ENCODE data around the gene RNASEH2B. TPM values are rescaled to one million over a fixed set of nuclear protein-coding genes. Genes with fewer than 3 reads are reported as not detected.

The RNASEH2B gene
- total and polyA plus RNA-seq, 12 donors, result 23.5 to 77.1 (median 33.0) TPM

- Histone ChIP-seq H3K4me1 (replicated peaks in 1 of 2) (no peaks in the 10 kb centered on the region), H3K36me3 (replicated peaks in 1 of 2) (no peaks in the 10 kb centered on the region), H3K27ac (no peak overlapping the region), H3K9me3 (replicated peaks in 1 of 3) (no peaks in the 10 kb centered on the region), H3K4me3 (no peak overlapping the region), H3K27me3 (no peaks in the 10 kb centered on the region)
- intact Hi-C loops (cut with DNase I), result no loop called here
- no peak for DNase-seq
- no peak for TF ChIP-seq POLR2A (IDR thresholded peaks at IDR 0.05)
- TF ChIP-seq, protein P1, sequence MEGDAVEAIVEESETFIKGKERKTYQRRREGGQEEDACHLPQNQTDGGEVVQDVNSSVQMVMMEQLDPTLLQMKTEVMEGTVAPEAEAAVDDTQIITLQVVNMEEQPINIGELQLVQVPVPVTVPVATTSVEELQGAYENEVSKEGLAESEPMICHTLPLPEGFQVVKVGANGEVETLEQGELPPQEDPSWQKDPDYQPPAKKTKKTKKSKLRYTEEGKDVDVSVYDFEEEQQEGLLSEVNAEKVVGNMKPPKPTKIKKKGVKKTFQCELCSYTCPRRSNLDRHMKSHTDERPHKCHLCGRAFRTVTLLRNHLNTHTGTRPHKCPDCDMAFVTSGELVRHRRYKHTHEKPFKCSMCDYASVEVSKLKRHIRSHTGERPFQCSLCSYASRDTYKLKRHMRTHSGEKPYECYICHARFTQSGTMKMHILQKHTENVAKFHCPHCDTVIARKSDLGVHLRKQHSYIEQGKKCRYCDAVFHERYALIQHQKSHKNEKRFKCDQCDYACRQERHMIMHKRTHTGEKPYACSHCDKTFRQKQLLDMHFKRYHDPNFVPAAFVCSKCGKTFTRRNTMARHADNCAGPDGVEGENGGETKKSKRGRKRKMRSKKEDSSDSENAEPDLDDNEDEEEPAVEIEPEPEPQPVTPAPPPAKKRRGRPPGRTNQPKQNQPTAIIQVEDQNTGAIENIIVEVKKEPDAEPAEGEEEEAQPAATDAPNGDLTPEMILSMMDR (IDR thresholded peaks at IDR 0.05), result no peak
- WGBS, 4 donors, result 77 to 94% (median 83%) methylated on average over 3 of the region's 3 CpGs
Observed at GRCh38 chr13:50974268-50974667, 64.7 kb downstream of the RNASEH2B start.

GRCh38 chr13:50979187-50979586 lies 69.6 kb downstream of the RNASEH2B start:
- no peak for DNase-seq
- Histone ChIP-seq H3K27ac (no peak overlapping the region), H3K4me1 (replicated peaks in 1 of 2) (no peaks in the 10 kb centered on the region), H3K36me3 (replicated peaks in 1 of 2) (no peaks in the 10 kb centered on the region), H3K9me3 (replicated peaks in 1 of 3) (no peaks in the 10 kb centered on the region), H3K27me3 (no peaks in the 10 kb centered on the region), H3K4me3 (no peak overlapping the region)
- TF ChIP-seq POLR2A (IDR thresholded peaks at IDR 0.05), result no peak
- TF ChIP-seq, protein P1 (IDR thresholded peaks at IDR 0.05), result no peak
- intact Hi-C loops (cut with DNase I), result no loop called here

DNA sequence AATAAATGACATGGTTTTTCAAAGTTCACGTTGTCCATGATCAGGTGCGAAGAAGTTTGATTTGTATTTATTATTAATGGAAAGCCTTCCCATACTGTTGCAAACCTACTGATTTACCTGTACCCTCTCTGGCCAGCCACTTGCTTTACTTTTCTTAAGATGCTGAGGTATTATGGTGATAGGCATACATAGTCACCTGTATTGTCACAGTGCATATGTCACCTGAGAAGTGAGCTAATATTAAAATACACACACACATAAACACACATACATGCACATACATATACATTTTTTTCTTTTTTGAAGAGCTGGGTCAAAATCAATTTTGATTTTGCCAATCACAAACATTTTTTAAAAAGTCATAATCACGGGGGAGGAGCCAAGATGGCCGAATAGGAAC lies 72.1 kb downstream of the RNASEH2B start:
- no peaks in the 10 kb centered on the region for H3K9me3 ChIP-seq (replicated peaks in 1 of 3)
- H3K36me3 ChIP-seq (replicated peaks in 1 of 2), result no peaks in the 10 kb centered on the region
- TF ChIP-seq, protein P1 (IDR thresholded peaks at IDR 0.05), result no peak
- no peak for TF ChIP-seq POLR2A (IDR thresholded peaks at IDR 0.05)
- H3K4me1 ChIP-seq (replicated peaks in 1 of 2), result no peaks in the 10 kb centered on the region
- 81 to 96% (median 92%) methylated on average over 4 of the region's 4 CpGs for WGBS, 4 donors
- no peak for DNase-seq
- H3K4me3 ChIP-seq, result no peak overlapping the region
- no peaks in the 10 kb centered on the region for H3K27me3 ChIP-seq
- intact Hi-C loops (cut with DNase I), result no loop called here
- no peak overlapping the region for H3K27ac ChIP-seq

DNA sequence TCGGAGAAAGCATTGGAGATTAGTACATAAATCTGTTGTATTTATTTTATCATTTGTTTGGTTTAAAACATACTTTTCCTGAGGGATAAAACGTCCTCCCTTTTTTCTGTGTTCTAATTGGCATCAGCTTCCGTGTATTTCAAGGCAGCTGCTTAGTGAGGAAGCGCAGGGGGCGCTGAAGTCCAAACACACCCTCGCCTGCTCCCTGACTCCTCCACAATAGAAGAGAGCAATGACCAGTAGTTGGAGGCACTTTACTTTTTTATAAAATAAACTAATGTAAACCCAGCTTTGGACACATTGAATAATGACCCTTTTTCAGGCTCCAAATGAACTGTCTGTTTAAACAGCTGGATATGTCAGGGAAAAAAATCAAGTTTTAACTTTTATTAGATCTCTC lies 79.9 kb downstream of the RNASEH2B start:
- TF ChIP-seq, protein P1 (IDR thresholded peaks at IDR 0.05), result peak in 1 of 6 experiments; percentile 11
- no peak for TF ChIP-seq POLR2A (IDR thresholded peaks at IDR 0.05)
- H3K27me3 ChIP-seq, result no peaks in the 10 kb centered on the region
- intact Hi-C loops (cut with DNase I), result no loop called here
- no peak for DNase-seq
- peaks cover 0 to 4% of the 10 kb centered on the region in 2 donors for H3K4me1 ChIP-seq (replicated peaks in 1 of 2)
- no peak overlapping the region for H3K27ac ChIP-seq
- no peaks in the 10 kb centered on the region for H3K36me3 ChIP-seq (replicated peaks in 1 of 2)
- H3K4me3 ChIP-seq, result no peak overlapping the region
- WGBS, 4 donors, result 44 to 55% (median 45%) methylated on average over 6 of the region's 6 CpGs
- H3K9me3 ChIP-seq (replicated peaks in 1 of 3), result no peaks in the 10 kb centered on the region

All from adrenal gland (tissue), 12 donors.